Measurements from ENCODE around the gene LIMS2.
A peak's percentile ranks its signal among the peaks of the same experiment; 100 is the strongest.

LIMS2 gene

GRCh38 chr2:127644066-127645025 is 31.0 kb downstream of the LIMS2 start:
- DNase-seq = no peak

- DNase-seq = no peak
Observed at GRCh38 chr2:127643439-127644065, 31.8 kb downstream of the LIMS2 start.

DNA sequence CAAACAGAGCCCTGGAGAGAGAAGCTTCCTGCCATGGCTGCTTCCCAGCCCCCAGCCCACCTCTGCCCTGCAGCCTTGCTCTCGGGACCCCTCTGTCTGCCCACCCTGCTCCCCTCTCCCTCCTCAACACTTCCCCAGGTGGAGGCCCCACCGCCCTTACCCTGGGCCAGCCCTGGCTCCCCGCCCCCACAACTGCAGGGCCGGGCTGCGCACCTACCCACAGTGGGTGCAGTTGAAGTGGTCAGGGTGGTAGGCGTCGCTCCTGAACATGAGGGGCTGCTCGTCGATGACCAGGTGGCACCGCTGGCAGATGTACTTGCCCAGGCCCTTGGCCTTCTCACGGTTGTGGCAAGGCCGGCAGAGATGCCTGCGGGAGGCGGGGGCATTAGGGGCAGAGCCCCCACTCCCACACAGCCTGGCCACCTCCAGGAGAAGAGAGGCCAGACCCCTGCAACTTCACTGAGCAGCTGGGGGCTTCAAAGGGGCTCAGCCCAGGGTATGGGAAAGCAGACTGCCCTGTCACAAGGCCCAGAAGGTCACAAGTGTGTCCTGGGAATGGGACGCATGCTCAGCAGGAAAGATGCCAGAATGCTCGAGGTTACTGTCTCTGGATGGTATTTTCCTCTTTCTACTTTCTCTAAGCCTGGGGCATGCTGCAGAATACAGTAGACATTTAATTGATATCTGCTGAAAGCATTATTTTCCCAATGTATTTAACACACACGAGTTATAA is 32.5 kb downstream of the LIMS2 start:
- no peak for DNase-seq

GRCh38 chr2:127641846-127642507 is 33.4 kb downstream of the LIMS2 start:
- peak in 3 of 5 donors; percentile 36 to 53 (median 39) for DNase-seq

DNA sequence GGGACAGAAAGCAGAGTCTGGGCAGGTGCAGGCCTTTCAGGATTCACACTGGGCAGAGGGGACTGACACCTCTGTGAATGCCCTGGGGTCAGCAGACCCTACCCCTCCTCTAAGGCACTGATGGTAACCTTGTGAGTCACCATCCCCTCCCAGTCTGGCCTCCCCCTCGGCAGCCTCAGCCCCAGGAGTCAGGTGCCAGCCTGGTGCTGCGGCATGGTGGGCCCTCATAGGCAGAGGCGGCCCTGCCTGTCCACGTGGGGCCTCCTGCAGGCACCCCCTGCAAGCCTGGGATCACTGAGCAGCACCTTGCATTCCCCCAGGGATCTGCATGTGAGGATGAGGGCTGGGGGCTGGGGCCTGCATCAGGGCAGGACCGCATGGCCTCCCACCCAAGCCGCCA is 34.2 kb downstream of the LIMS2 start:
- DNase-seq = no peak

DNA sequence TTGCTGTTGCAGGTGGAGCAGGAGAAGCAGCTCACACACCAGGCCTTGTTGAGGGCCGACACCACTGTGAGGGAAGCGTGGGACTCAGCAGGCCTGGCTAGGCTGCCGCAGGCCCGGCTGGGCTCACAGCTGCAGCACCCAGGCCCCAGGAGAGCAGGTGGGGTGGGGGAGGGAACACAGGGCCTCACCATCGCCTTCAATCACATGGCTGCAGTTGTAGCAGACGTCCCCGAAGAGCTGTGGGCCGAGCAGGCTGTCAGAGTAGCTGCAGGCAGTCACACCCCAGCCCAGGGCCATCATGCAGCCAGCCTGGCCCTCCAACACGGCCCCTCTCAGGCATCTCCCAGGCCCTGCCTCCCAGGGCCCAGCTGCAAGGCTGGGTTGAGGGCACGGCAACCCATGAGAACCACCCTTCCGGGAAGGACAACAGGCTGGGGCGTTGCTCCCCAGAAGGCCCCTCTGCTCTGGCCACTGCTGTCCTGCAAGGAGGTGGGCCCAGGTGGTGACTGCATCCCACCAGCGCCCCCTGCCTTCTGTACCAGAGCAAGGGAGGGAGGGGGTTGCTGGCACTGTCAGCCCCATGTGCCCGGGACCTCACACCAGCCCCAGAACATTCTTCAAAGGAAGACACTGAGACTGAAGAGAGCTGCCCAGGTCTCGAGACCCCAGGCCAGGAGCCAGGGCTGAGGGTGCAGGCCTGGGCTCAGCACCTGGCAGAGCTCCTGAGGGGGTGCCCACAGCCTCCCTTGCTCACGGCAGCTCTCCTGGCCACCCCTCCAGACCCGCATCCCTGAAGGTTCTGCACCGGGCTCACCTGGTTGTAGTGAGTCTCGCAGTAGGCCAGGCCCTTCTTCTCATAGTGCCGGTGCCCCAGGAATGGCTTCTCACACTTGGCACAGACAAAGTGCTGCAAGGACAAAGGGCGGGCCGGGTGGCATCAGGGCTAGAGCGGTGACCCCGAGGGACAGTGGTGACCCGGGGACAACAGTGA is 35.0 kb downstream of the LIMS2 start:
- DNase-seq = peak in 2 of 5 donors; percentile 14 to 50

- no peak for DNase-seq
Observed at GRCh38 chr2:127639111-127639474, 36.2 kb downstream of the LIMS2 start.

DNA sequence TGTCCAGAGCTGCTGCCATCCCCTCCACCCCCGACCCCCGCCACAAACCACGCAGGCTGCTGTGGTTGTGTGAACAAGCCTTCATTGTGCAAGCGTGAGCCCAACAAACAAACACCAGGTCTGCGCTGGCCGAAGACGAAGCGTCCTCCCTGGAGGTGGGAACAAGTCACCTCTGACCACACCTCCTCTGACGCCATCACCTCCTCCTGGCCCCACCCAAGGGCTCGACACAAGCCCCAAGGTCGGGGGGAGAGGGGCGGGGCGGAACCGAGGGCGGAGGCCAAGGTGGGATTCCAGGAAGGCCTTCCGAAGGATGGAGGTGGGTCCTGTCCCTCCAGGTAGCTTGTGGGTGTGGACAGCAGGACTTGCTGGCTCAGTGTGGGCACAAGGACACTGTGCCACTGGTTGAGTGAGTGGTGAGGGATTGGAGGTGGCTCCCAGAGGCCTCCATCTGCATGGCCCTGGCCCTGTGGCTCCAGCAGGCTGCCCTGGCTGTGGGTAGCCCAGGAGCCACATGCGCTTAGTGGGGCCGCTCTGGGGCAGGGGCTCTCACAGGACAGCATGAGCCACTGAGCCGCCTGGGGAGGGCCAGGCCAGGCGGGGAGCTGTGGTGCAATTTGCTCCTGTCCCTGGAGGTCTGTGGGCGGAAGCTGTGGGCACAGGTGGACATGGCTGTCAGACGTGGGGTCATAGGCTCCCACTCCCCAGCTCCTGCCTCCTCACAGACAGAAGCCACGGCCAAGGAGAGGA is 36.8 kb downstream of the LIMS2 start:
- DNase-seq = no peak

DNA sequence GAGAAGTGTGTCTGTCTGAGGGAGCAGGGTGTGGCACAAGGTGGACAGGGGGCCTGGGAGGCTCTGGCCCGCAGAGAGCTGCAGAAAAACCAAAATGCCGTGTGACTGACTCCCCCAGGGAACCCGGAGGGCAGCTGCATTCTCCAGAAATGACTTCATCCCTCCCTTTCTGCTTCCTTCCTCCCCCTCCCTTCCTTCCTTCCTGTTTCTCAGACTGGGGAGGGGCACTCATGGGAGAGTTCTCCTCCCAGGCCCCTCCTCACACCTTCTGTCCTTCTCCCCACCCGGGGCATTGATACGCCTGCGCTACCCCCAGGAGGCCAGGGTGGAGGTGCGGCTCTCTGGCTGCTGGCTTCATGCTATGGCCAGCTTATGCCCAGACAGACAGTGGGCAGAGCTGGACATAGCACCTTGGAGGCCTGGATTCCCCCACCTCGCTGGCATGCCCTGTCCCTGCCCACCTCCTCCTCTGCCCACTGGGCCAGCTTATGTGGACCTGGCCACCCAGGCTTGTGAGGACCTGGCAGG is 37.5 kb downstream of the LIMS2 start:
- DNase-seq = peak in 1 of 5 donors; percentile 34

- DNase-seq = no peak
Observed at GRCh38 chr2:127637236-127637630, 38.1 kb downstream of the LIMS2 start.

GRCh38 chr2:127636248-127637235 is 38.8 kb downstream of the LIMS2 start:
- no peak for DNase-seq

- no peak for DNase-seq
Observed at GRCh38 chr2:127635380-127636237, 39.7 kb downstream of the LIMS2 start.

DNA sequence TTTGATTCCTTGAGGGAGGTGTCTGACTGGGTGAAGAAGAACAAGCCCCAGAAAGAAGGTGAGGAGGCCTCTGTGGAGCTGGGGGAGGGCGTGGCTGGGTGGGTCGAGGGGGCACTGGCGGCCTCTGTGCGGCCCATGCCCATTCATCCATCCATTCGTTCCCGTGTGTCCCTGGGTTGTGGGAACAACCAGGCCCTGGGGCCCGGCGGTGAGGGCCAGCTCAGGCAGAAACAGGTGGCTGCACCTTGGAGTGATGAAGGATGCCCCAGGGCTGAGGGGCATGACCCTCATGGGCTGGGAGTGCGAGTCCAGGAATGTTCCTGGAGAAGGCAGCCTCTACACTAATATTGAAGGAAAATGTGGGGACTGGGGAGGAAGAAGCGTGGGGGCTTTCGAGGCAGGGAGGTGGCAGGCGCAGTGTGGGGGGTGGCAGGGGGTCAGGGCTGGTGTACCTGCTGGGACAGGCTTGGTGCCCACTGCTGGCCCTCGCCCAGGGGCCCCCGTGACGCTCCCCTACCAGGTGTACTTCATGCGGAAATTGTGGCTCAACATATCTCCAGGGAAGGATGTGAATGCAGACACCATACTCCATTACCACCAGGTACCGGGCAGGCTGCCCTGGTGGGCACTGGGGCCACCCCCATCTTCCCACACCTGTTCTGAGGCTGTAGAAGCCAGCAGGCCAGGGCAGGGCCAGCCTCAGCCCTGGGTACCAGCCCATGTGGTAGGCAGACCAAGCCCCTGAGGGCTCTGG is 40.5 kb downstream of the LIMS2 start:
- DNase-seq = no peak

DNA sequence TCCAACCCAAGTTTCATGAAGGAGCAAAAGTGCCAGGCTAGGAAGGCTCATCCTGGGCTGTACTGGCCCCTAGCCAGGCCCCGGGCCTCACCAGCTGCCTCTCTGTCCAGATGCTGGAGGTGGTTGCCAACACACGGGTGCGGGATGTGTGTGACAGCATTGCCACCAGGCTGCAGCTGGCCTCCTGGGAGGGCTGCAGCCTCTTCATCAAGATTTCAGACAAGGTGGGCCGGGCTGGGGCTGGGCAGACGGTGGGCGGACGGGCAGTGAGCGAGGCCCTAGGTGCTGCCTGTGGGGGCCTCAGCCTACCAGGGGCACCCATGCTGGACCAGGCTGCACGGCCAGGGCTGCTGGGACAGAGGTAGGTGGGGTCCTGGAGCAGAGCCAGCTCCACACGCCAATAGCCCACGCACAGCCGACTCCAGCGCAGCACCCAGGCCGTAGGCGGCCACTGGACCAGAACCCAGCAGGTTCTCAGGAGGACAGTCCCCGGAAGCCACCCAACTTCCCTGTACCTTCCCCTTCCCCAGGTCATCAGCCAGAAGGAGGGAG is 41.2 kb downstream of the LIMS2 start:
- DNase-seq = no peak

DNA sequence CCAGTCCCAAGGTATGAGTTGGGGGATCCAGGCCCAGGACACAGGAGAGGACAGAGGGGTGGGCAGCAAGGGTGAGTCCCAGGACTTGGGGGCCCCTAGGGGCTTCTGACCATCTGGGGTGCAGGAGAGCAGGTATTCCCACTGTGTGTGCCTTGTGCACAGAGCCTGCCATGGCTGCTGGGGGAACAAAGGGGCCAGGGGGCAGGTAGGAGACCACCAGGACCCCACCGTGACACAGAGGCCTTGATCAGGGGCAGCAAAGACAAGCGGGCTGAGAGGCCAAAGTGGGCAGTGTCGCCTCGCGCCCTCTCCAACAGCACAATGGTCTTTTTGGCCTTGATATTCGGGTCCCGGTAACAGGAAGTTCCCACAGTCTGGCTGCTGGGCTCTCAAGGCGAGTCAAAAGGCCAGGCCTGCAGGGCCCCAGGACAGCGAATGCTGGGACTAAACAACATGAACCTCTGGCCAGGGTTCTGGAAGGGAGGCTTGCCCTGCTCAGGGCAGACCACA is 41.7 kb downstream of the LIMS2 start:
- no peak for DNase-seq

GRCh38 chr2:127632592-127633489 is 42.5 kb downstream of the LIMS2 start:
- DNase-seq = no peak
